Stimulated activated CD4-positive, alpha-beta T cell treated with anti-CD3 and anti-CD28 coated beads, Interleukin-12 subunit alpha, Interleukin-12 subunit beta, amount 100 ng/mL, for 24 hours (primary cell): ENCODE results near the gene MAP3K6.
"Not testable (repeated sequence)": the region's sequence is repeated elsewhere in the genome, so short reads cannot be mapped to it uniquely, and the experiment has no call there.

ENCODE experiments used
- DNase-seq, 2 experiments: peaks; one replicate each; pipeline ENCODE4 v3.0.0-alpha.2; 2020; ENCODE audit warnings: low read depth in 2 of 2

MAP3K6 gene

DNA sequence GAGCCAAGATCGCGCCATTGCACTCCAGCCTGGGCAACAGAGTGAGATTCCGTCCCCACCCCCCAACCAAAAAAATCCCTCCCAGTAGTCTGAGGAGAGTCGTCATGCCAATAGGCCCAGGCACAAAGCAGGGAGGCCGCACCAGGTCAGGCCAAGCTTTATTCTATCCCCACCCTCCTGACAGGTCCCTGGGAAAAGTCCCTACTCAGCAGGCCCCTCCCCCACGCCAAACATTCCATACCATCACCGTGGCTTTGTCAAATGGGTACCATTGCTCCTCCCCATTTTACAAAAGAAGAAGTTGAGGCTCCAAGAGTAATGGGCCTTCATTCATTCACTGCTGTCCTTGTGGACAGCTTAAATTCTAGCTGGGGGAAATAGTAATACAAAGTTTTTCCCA is 31.0 kb upstream of the MAP3K6 start:
- no peak for DNase-seq

DNA sequence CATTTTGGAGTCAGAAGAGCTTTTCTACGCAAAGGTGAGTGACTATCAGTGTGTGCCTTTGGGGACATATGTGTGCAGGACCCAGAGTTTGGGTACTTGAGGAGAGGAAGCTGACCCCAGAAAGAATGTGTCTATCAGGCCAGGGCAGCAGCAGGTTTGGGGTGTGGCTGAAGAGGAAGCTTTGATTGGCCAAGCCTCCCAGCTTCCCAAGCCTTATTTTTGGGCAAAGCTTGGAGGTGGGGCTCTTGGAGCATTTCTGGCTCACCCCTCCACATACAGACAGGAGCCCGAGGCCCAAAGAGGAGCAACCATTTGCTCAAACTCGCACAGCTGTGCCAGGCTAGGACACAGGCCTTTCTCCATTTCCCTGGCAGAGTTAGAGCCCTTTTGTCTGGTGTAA is 30.3 kb upstream of the MAP3K6 start:
- no peak for DNase-seq

GRCh38 chr1:27395441-27396195 is 28.9 kb upstream of the MAP3K6 start:
- DNase-seq, result peak; percentile 52 to 73

DNA sequence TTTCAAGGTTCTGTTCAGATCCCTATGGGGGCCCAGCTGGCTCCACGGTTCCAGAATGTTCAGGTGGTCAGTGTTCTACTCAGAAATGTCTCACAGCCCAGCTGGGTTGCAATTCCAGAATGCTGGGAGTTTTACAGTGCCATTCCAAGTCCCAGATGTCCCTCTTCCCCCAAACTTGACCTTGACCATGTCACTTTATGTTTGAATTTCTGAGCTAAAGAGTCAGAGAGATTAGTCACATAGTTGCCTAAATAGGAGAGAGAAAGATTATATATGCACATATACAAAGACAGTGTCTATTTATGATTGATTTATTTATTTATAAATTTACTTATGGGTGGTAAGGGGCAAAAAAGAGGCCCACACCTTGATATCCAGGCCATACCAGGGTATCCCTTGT is 28.2 kb upstream of the MAP3K6 start:
- DNase-seq, result no peak

- no peak for DNase-seq
Observed at GRCh38 chr1:27394282-27394658, 27.5 kb upstream of the MAP3K6 start.

GRCh38 chr1:27393641-27394281 is 27.0 kb upstream of the MAP3K6 start:
- no peak for DNase-seq

DNA sequence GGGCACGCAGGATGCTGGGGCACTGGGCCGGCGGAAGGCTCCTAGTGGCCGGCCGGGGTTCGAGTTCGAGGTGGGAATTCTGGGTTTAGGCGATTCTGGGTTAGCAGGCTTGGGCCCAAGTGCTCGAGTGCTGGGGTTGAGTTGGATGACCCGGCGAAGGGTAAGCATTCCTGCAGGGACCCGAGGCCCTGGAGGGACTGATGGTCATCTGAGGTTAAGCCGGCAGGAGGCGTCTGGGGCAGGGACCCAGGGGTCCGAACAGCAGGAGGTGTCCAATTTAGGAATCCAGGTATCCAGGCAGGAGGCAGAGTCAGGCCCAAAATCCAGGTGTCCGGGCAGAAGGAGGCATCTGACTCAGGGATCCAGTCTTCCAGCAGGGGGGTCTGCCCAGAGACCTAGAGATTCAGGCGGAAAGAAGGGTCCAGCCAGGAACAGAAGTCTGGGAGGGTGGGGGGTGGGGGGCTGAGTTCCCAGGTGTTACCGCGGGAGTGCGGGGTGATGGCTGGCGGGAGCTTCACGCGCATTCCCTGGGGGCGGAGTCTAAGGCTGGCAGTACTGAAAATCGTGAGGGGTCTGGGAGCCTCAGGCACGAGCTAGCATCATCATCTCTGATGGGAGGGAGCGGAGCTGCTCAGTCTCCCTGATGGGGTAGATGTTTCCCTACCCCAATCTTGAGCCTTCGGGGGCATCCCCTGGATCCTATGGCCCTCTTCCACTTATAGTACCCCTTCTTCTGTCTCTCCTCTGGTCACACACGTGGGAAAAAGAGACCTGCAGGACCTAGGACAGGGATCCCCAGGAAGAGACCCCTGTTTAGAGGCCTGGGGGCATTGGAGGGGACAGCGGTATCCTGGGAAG is 26.2 kb upstream of the MAP3K6 start:
- DNase-seq, result no peak

DNA sequence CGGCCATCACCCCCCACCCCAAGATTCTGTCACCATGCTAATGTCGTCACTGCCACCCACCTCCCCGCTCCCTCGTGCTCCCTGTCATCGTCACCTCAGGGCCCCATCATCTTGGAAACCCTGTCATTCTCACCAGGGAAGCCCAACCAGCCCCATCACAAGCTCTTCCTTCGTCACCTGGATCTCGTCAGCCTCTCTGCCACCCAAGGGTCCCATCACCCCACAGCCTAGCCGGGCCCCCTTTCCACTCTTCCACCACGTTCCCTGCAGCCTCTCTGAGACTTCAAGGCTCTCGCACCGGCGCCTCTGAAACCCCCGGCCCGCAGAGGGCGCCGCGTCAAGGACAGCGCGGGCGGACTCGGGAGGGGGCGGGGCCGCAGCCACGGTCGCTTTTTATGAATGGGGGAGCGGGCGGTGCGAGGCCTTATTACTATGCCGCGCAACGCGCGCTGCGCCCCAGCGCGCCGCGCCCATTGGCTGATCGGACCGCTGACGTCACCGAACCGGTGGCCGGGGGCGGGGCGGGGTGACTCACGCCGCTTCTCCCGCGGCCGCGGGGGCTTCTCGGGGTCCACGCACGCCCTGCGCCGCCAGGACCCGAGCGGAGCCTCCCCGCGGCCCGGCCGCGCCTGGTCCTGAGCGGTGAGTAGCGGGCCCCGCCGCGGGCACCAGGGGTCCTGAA is 25.5 kb upstream of the MAP3K6 start, which contains the start of gene GPR3:
Gene GPR3, plus strand, starts transcription at position 527 of the 682 bp plus-strand sequence. CDS start 1,177 bp downstream, outside the sequence.
- DNase-seq, result peak; percentile 87 to 93

- no peak for DNase-seq
Observed at GRCh38 chr1:27391511-27392095, 24.8 kb upstream of the MAP3K6 start.

- peak; percentile 44 to 73 for DNase-seq
Observed at GRCh38 chr1:27388337-27389005, 21.7 kb upstream of the MAP3K6 start.

DNA sequence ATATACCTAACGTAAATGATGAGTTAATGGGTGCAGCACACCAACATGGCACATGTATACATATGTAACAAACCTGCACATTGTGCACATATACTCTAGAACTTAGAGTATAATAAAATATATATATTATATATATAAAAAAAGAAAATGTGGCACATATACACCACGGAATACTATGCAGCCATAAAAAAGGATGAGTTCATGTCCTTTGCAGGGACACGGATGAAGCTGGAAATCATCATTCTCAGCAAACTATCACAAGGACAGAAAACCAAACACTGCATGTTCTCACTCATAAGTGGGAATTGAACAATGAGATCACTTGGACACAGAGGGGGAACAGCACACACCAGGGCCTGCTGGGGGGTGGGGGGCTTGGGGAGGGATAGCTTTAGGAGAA is 18.0 kb upstream of the MAP3K6 start:
- DNase-seq, result not testable (repeated sequence)

DNA sequence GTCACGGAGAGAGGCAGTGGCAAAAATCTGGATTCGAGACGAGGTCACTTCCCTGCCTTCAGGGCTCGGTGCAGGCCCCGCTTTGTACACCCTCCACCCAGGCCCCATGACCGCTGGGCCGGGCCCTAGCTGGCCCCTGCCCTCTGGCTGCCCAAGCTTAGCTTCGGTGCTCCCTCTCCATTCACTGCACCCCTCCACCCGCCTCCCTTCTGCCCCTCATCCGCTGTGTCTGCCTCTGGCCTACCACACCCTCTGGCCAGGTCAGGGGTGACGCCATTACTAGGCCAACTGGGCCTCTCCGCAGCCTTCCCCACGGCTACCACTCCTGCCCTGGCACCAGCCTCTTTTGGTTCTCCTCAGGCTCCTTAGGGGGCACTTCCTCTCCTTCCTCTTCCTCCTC is 16.9 kb upstream of the MAP3K6 start:
- DNase-seq, result no peak

DNA sequence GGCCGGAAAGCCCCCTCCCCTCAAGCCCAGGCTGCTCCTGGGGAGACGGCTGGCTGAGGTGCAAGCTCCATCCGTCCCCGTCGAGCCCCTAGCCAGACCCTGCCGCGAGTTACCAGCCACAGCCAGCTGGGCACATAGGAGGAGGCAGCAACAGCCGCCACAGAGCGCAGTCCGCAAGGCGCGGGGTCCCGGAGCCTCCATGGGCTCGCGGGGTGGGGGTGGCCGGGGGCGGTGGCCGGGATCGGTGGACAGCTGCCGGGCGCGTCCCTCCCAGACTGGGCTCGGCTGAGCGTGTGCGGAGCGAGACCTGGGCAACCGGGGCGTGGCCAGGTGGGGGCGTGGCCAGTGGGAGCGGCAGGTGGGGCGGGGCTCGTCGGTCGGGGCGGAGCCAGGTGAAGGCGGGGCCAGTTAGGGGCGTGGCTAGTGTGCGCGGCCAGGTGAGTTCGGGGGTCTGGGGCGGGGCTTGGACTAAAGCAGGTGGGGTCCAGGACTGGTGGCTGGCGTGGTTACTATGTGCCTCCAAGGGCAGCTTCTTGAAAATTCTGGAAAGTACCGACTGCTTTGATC is 16.4 kb upstream of the MAP3K6 start, which contains the start of gene CD164L2:
Gene CD164L2, minus strand, starts transcription at position 295 of the 567 bp plus-strand sequence. Its CDS starts 94 bp downstream, at position 201.
- peak in 1 of 2 experiments; percentile 26 for DNase-seq

DNA sequence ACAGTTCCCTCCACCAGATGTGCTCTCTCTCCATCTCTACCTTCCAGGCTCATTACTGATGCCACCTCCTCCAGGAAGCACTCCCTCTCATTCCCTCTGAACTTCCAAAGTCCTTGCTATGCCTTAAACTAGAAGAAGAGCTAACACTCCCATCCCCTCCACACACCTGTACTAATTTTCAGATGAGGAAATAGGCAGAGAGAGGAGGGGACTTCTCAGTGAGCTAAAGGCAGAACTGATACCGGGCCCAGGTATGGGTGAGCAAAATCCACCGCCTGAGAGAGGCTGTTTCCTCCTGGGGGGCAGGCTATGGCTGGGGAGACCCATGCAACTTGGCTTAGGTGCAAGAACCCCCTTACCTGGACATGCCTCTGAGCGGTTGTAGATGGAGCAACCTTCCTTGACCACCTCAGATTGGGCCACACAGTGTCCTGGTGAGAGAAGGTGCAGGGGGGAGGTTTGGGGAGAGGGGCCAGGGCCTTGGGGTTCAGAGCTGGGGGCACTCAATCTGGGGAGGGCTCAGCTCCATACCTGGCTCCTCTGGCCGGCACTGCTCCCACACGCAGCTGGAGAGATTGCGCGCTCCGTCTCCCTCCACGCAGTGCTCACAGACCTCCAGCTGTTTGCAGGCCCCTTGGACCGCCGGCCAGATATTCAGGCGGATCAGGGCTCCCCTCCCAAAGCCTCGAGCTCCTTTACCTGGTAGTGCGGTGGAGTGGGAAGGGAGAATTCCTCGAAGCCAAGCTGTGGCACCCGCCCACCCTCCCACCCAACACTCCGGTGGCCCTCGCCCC is 15.4 kb upstream of the MAP3K6 start:
- DNase-seq, result no peak

GRCh38 chr1:27380766-27381733 is 14.3 kb upstream of the MAP3K6 start:
- DNase-seq, result no peak

- no peak for DNase-seq
Observed at GRCh38 chr1:27380224-27380623, 13.5 kb upstream of the MAP3K6 start.

- DNase-seq, result no peak
Observed at GRCh38 chr1:27379564-27380122, 12.9 kb upstream of the MAP3K6 start.
